ENCODE results near the gene CD209. TPM values are rescaled to one million over a fixed set of nuclear protein-coding genes. Genes with fewer than 3 reads are reported as not detected.

Gene CD209
- total RNA-seq, 1 experiment from 2014 or later: not detected

GRCh38 chr19:7704280-7705060 is 42.9 kb downstream of the CD209 start:
- ATAC-seq (no peak), DNase-seq (ENCODE audit: low read depth, low spot score) (no peak)
- in situ Hi-C loops (cut with HindIII; ENCODE audit: low pct_unique_long_range_greater_than_20kb, low sequenced_read_pairs) (no loop called here), intact Hi-C loops (cut with micrococcal nuclease; ENCODE audit: unreplicated experiment) (no loop called here)
- POLR2A ChIA-PET: no interaction called here
- TF ChIP-seq POLR2AphosphoS5 (IDR thresholded peaks at IDR 0.05; ENCODE audit: low read depth, low read length): no peak
- TF ChIP-seq TCF7L2 (IDR thresholded peaks at IDR 0.05; ENCODE audit: low read depth, low read length): no peak
- TF ChIP-seq SIN3A (IDR thresholded peaks at IDR 0.05; ENCODE audit: borderline replicate concordance, insufficient read depth, low read depth, low read length): no peak
- TF ChIP-seq CTCF (IDR thresholded peaks at IDR 0.05): no peak
- TF ChIP-seq, protein P1, sequence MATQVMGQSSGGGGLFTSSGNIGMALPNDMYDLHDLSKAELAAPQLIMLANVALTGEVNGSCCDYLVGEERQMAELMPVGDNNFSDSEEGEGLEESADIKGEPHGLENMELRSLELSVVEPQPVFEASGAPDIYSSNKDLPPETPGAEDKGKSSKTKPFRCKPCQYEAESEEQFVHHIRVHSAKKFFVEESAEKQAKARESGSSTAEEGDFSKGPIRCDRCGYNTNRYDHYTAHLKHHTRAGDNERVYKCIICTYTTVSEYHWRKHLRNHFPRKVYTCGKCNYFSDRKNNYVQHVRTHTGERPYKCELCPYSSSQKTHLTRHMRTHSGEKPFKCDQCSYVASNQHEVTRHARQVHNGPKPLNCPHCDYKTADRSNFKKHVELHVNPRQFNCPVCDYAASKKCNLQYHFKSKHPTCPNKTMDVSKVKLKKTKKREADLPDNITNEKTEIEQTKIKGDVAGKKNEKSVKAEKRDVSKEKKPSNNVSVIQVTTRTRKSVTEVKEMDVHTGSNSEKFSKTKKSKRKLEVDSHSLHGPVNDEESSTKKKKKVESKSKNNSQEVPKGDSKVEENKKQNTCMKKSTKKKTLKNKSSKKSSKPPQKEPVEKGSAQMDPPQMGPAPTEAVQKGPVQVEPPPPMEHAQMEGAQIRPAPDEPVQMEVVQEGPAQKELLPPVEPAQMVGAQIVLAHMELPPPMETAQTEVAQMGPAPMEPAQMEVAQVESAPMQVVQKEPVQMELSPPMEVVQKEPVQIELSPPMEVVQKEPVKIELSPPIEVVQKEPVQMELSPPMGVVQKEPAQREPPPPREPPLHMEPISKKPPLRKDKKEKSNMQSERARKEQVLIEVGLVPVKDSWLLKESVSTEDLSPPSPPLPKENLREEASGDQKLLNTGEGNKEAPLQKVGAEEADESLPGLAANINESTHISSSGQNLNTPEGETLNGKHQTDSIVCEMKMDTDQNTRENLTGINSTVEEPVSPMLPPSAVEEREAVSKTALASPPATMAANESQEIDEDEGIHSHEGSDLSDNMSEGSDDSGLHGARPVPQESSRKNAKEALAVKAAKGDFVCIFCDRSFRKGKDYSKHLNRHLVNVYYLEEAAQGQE (IDR thresholded peaks at IDR 0.05; ENCODE audit: insufficient read depth in 1 of 2, low read depth in 2 of 2, low read length in 1 of 2): no peak
- H3K27ac ChIP-seq (ENCODE audit: low read length): no peak overlapping the region
- no peaks in the 10 kb centered on the region for H3K9me3 ChIP-seq (ENCODE audit: control insufficient read depth, insufficient read depth, low read depth, low read length)
- no peaks in the 10 kb centered on the region for H3K36me3 ChIP-seq (ENCODE audit: control insufficient read depth, insufficient read depth, low read length)
- H3K4me3 ChIP-seq (ENCODE audit: low read depth in 2 of 2, low read length in 2 of 2): no peak overlapping the region
- H3K4me1 ChIP-seq (ENCODE audit: control insufficient read depth, insufficient read depth, low read length): no peaks in the 10 kb centered on the region
- BruUV-seq (replicated peaks): no TSS peak
- no peaks in the 10 kb centered on the region for H3K27me3 ChIP-seq (ENCODE audit: control insufficient read depth, insufficient read depth, low read length)
- CTCF ChIA-PET: no interaction called here

DNA sequence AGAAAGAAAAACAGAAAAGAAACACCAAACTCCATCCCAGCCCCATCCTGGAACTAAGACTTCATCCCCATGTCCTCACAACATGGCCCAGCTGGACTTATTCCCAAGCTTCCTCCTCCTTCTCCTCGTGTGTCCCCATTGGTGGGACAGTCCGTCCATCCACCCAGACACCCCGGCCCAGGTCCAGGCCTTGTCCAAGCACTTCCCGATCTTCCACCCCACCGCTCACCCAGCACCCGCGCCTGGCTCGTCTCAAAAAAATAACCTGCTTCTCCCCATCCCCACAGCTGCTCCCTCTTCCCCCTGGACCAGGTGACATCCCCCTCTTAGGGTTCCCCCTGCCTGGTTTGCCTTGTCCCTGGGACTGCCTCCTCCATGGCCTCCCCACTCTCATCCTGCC is 44.0 kb downstream of the CD209 start:
- Histone ChIP-seq H3K4me3 (ENCODE audit: low read depth in 2 of 2, low read length in 2 of 2) (no peak overlapping the region), H3K36me3 (ENCODE audit: control insufficient read depth, insufficient read depth, low read length) (no peaks in the 10 kb centered on the region), H3K9me3 (ENCODE audit: control insufficient read depth, insufficient read depth, low read depth, low read length) (no peaks in the 10 kb centered on the region), H3K27ac (ENCODE audit: low read length) (no peak overlapping the region), H3K4me1 (ENCODE audit: control insufficient read depth, insufficient read depth, low read length) (no peaks in the 10 kb centered on the region), H3K27me3 (ENCODE audit: control insufficient read depth, insufficient read depth, low read length) (no peaks in the 10 kb centered on the region)
- ChIA-PET CTCF (no interaction called here), POLR2A (no interaction called here)
- in situ Hi-C loops (cut with HindIII; ENCODE audit: low pct_unique_long_range_greater_than_20kb, low sequenced_read_pairs): no loop called here
- intact Hi-C loops (cut with micrococcal nuclease; ENCODE audit: unreplicated experiment): no loop called here
- no TSS peak for BruUV-seq (replicated peaks)
- ATAC-seq (no peak), DNase-seq (ENCODE audit: low read depth, low spot score) (no peak)
- TF ChIP-seq SIN3A (IDR thresholded peaks at IDR 0.05; ENCODE audit: borderline replicate concordance, insufficient read depth, low read depth, low read length) (no peak), CTCF (IDR thresholded peaks at IDR 0.05) (no peak), POLR2AphosphoS5 (IDR thresholded peaks at IDR 0.05; ENCODE audit: low read depth, low read length) (no peak), TCF7L2 (IDR thresholded peaks at IDR 0.05; ENCODE audit: low read depth, low read length) (no peak)
- TF ChIP-seq, protein P1 (IDR thresholded peaks at IDR 0.05; ENCODE audit: insufficient read depth in 1 of 2, low read depth in 2 of 2, low read length in 1 of 2): no peak

Measured in Panc1 (cell line).